ENCODE data around the gene MEGF10.

MEGF10 gene

DNA sequence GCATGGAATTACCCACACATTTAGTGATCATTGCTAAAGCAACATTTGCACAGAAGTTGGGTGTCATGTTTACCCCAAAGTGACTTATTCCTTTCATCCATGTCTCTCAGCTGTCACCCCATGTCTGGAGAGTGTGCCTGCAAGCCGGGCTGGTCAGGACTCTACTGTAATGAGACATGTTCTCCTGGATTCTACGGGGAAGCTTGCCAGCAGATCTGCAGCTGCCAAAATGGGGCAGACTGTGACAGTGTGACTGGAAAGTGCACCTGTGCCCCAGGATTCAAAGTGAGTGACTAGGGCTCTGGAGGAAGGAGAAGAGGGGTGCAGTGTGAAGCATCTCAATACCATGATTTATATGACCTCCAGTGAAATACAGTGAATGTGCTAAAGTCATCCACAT lies 126.9 kb downstream of the MEGF10 start:
- DNase-seq = no peak

DNA sequence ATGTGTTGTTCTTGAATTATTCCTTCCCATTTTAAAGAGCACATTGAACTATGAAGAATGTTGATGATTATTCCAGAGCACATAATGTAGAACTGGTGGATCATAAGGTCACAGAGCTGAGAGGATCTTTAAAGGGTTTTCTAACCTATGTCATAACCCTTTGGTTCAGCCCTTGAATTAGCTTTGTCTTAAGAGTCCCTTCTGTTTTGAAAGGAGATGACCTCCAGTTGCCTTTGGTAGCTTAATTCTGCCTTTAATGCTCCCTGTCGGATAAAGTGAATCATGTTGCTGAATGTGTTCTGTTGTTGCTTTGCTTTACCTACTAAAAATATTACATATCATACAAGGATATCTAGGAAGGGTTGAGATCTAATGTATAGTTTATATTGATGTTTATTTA lies 127.8 kb downstream of the MEGF10 start:
- DNase-seq = no peak

DNA sequence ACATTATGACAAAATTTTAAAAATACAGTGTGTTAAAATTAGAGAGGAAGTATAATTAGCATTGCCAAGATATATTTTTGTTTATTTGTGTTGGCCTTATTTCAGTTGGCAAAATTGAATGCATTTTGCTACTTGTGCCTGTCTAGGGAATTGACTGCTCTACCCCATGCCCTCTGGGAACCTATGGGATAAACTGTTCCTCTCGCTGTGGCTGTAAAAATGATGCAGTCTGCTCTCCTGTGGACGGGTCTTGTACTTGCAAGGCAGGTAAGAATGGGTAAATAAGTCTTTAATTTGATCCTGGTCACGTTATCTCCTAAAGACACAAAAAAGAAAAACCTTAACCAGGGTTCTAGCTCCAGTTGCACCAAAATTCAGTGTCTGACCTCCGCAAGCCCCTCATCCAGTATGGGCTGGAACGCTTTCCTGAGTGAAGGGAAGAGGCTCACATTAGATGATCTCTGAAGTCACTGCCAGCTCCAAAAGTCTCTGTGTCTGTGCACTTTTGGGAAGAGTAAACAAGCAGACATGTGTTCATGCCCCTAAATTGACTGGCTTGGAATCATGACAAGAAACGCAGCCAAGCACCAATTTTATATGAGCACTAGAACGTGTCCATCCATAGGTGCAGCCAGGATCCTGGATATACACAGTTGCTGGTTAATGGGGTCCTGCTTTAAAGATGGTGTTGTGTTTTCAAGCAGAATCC lies 128.5 kb downstream of the MEGF10 start:
- no peak for DNase-seq

DNA sequence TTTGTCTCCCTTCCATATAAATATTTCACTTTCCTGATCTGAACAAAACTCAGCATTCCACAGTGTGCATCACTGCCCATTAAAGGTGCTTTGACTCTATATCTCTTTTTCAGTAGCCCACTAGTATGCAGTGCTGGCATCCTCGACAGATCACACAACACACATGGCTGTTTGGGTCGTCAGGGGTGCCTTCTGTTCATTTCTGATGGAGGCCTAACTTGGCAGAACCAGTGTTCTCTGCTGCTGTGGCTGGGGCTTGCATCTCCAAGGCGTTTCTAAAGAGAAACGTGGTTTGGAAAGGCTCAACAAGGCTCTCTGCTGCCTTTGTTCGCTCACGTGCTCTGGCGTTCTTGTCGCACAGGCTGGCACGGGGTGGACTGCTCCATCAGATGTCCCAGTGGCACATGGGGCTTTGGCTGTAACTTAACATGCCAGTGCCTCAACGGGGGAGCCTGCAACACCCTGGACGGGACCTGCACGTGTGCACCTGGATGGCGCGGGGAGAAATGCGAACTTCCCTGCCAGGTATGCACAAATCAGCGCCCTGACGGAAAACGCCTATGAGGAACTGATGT lies 129.2 kb downstream of the MEGF10 start:
- DNase-seq = no peak

GRCh38 chr5:127420758-127421157 lies 130.2 kb downstream of the MEGF10 start:
- DNase-seq = no peak

GRCh38 chr5:127421471-127421870 lies 130.9 kb downstream of the MEGF10 start:
- DNase-seq = no peak

DNA sequence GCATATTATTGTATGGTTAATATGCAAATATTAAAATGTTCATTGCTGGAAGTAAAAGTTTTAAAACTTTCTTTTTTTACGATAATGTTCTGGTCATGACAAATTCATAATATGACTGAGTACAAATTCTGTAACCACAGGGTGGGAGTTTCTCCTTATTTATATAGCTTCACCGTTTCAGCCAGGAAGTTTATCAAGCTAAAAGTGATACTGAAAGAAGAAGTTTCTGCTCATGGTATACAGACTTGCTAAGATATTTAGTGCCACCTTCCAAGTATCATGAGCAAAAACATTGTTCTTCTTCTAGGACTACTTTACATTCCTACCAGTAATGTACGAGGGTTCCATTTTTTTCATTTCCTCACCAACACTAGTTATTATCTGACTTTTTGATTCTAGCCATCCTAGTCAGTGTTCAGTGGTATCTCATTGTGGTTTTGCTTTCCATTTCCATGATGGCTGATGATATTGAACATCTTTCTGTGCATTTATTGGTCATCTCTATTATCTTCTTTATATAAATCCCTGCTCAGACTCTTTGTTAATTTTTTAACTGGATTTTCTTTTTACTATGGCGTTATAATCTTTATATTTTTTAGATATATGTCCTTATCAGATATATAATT lies 132.7 kb downstream of the MEGF10 start:
- DNase-seq = no peak

DNA sequence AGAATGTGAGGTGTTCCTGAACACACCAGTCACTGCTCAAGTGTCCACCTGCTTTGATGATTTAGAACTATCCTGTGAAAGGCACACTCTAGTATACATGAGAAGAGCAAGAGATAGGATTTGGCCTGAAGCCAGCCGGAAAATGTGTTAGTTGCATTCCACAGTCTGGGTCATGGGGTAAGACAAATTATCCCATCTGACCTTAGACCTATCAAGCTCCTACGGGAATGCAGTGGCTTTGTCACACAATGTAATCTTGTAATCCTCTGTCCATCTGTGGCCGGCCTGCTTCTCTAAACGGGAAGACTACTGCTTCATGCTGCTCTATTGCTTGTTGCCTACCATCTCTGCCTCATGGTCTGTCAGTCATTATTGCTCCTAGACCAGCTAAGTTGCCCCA lies 134.4 kb downstream of the MEGF10 start:
- DNase-seq = no peak

- DNase-seq = no peak
Measured at GRCh38 chr5:127425868-127426267, 135.3 kb downstream of the MEGF10 start.

GRCh38 chr5:127426661-127427060 lies 136.1 kb downstream of the MEGF10 start:
- DNase-seq = no peak

GRCh38 chr5:127428276-127428675 lies 137.7 kb downstream of the MEGF10 start:
- DNase-seq = no peak

DNA sequence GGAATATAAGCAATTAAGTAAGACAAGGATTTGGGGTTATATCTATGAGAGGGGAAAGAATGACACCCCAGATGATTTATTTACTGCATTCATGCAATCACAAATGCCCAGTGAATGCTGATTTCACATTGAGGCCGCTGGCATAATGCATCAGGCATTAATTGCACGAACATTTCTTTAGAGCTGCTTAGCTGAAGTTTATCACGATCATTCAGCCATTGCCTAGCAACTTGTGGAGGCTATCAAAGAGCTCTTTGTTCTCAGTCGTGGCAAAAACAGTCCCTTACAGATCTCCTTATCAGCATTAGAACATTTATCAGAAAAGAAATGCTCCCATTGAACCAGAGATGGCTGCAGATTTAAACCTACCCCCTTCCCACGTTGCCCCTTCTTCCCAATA lies 138.2 kb downstream of the MEGF10 start:
- DNase-seq = no peak

DNA sequence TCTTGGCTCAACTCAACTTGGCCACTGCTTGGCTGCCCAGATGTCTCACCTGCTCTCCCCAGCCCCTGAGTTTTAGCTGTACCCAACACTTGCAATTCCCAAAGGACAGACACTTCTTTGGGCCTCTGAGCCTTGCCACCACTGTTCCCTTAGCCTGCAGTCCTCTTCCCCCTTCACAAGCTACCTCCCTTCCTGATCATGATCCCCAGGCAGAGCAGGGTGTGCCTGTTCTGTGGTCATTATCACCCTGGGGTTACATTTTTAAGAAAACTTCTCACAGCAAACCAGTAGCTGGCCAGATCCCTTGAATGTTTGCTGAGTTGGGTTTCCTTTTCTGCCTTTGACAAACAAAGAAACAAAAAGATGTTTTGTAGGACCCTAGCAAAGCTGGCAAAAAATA lies 139.3 kb downstream of the MEGF10 start:
- DNase-seq = no peak

GRCh38 chr5:127430627-127431026 lies 140.0 kb downstream of the MEGF10 start:
- DNase-seq = no peak

- no peak for DNase-seq
Measured at GRCh38 chr5:127431977-127432585, 141.5 kb downstream of the MEGF10 start.

DNA sequence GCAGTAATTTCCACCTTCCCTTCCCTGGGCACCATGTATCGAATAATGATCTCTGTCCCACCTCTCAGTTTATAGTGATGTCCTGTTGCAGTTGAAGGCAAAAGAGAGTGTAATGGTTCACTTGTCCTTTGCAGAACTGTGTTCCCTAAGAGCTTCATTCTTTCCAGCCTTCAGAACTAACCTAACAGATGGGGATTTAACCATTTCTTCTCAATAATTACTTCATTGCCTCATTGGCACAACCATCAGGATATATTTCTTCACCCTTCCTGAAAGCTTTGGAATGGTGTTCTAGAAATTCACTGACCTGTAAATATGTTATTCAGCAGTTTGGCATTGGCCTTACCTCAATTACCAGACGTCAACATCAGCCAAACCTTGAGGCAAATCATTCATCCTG lies 142.9 kb downstream of the MEGF10 start:
- no peak for DNase-seq

DNA sequence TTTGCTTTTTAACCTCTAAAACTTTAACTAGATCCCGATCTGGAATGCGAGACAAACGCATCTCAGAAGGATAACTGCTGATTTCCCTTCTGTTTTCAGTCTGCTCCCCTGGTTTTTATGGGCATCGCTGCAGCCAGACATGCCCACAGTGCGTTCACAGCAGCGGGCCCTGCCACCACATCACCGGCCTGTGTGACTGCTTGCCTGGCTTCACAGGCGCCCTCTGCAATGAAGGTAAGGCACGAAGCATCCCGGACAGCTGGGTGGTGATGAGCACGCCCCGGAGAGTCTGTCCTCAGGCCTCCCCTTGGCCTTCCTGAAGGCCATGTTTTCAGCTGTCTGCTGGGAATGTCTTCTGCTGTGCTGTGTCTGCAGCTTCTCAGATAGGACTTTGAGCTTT lies 144.0 kb downstream of the MEGF10 start:
- DNase-seq = no peak

DNA sequence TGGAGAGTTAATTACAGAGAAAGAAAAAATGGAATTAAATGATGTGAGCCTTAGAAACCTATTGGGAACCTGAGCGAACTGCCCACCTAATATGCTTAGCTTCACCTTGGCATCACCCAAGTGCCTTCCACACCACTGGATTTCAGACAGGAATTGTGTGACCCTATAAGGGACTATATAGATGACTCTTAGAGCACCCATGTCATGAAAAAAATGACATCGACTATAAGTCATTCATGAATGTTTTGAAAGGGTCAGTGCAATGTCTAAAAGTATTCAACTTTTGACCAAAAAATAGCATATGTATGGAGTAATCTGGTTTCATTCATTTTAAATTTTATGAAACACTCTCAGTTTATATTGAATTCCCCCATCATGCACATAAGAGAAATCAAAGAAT lies 145.2 kb downstream of the MEGF10 start:
- no peak for DNase-seq

- no peak for DNase-seq
Measured at GRCh38 chr5:127439644-127440043, 149.0 kb downstream of the MEGF10 start.

DNA sequence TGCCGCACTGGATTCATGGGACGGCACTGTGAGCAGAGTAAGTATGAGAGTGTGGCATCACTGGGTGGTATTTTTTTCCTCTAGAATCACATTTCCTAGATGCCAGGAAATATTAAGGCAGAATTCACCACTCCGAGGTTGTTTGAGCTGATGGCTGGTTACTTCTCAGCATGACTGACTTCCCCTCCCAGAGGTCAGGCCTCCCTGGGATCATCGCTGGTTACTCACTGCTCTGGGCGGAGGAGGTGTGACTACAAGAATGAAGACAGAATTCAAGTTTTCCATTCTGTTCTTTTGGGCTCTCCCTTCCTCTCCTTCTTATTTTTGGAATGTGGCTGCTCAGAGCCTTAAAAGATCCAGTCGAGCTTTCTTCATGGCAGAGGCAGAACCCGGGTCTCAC lies 150.2 kb downstream of the MEGF10 start:
- DNase-seq = no peak

DNA sequence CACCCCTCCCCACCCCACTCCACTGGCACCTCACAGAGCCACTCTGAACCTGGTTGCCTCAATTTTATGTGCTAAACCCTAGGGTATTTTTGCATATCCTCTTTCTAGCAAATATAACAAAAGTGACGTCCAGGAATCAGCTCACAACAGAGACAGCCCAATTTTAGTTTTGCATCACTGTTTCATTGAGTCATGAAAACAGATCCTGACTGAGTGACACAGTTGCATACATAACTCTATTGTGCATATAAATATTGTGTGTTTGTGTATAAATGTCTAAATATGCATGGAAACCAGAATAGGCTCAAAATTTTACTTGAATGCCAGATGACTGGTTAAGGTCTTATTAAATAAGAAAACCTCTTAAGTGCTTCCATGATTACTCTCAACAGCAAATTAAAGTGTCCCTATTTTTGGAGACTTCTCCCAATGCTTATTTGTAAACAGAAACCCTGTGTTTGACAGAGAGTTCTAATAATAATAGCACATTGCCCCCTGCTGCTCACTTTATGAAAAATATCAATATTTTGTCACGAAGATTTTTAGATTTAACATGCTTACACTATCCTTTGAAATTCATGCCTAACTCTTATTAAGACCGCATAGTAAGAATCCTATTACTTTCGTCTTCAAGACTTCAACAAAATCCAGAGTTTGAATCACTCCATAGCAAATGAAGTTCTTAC lies 151.3 kb downstream of the MEGF10 start:
- no peak for DNase-seq

DNA sequence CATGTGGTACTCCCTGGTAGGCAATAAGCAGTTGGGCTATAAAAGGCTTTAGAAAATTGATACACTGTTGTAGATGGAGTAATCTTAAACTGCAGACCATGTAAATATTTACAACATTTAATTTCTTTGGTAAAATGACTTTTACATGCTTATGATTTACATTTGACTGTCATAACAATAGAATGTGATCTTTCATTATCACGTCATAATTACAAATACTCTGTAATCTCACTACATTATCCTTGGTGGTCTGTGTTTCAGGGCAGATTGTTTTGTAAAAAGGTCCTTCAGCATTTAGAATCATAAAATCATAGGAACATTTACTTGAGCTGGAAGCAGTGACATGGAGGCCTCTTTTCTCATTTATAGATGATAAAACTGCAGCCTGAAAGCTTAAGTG lies 153.6 kb downstream of the MEGF10 start:
- no peak for DNase-seq

DNA sequence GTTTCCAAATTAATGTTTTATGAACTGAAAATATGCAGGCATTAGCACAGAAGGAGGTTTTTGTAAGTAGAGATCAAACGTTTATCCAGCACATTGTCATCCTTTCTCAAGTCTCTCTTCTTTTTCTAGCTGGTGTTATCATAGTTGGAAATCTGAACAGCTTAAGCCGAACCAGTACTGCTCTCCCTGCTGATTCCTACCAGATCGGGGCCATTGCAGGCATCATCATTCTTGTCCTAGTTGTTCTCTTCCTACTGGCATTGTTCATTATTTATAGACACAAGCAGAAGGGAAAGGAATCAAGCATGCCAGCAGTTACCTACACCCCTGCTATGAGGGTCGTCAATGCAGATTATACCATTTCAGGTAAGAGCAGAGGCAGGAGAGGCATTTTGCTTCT lies 154.7 kb downstream of the MEGF10 start:
- no peak for DNase-seq

DNA sequence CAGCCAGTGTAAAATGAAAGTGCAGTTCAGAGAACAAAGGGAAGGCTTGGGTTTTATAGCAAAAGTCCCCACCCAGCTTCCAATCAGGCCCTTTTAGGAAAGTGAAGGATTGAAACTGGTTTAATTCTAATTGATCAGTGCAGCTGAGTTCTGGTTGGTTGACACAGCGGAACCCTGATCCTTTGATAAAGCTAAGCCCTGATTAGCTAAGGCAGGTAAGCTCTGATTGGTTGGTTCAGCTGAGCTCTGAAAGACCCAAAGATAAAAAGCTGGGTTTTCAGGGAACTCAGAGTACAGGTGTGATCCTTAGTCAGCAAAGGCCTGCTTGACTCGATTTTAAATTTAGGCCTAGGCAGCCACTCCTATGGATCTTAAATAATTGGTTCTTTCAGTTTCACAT lies 156.0 kb downstream of the MEGF10 start:
- DNase-seq = no peak

Measured in HCEC 1CT (cell line).